ENCODE measurements around the gene CSK.

DNA sequence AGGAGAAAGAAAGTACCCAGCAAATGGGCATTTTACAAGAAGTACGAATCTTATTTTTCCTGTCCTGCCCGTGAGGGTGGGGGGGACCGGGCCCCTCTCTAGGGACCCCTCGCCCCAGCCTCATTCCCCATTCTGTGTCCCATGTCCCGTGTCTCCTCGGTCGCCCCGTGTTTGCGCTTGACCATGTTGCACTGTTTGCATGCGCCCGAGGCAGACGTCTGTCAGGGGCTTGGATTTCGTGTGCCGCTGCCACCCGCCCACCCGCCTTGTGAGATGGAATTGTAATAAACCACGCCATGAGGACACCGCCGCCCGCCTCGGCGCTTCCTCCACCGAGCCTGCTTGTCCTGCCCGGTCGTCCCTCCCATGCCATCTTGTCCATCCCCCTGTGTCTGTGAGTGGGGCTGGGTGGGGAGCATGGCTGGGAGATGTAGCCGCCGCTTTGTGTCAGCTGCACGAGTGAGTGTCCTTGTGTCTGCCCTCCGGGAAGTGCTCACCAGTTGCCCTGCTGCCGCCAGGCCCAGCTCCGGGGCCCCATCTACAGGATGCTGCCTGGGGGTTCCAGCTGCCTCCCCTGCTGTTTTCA lies 21.1 kb downstream of the CSK start:
- no peak for TF ChIP-seq EP300 (IDR thresholded peaks at IDR 0.05)
- TF ChIP-seq POLR2A (IDR thresholded peaks at IDR 0.05), result no peak
